D341Med (cell line): ENCODE measurements around the gene ZNF385B.
"Not testable (repeated sequence)": the region's sequence is repeated elsewhere in the genome, so short reads cannot be mapped to it uniquely, and the experiment has no call there.

ENCODE experiments used
- DNase-seq: peaks from one replicate; pipeline ENCODE4 v3.0.0; 2012; ENCODE audit warnings: low spot score

ZNF385B gene

DNA sequence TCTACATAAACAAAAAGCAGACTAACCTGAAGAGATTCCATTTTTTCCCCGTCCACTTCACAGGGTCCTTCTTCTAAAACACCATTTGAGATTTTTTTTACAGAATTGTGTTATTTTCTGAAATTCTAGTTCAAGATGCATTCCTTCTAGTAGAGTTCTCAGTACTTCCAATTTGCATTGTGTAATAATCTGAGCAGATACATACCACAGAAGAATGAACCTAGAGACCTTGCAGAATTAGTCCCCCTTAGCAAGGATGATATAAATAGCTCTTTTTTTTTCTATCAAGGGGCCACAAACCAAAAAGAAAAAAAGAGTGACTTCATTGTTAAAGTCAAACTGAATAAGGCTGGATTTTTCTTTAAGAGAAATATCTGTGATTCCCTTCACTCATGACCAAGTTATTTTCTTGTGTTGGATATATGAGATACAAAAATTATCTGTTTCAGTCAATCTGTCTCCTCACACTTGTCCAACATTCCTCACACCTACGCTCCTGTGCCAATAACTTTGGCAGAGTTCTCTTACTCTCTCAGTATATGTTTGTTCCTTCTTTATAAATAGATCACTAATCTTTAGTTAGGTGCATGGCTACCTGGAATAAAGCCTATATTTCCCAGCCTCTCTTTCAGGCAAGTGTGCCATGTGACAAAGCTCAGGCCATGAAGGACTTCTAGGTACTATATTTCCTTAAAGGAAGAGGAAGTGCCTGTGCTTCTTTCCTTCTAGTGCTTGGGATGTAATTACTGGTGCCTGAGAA is 183.5 kb downstream of the ZNF385B start:
- DNase-seq, result no peak

DNA sequence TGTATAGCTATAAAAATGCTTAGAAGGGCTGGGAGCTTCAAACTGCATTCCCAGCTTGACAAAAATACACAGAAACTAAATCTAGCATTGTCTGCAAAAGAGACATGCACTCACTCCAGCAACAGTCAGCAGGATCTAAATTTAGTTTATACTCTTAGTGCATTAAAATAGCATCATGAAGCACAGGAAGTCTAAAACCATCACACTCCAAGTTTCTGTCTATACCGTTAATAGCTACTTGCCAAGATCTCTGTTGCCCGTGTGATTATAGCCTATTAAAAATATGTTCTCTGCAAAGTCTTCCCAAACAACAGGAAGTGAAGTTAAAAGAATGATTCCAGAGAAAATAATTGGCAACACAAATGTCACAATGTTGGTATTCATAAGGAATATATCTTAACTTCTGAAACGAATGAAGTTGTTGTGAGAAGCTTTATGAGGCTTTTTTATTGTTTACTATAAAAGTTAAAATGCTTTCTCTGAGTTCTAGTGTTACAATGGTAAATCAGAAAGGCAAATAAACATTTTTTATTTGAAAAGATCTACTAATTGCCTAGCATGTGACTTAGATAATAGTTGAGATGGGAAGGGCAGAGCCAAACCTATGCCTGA is 184.2 kb downstream of the ZNF385B start:
- no peak for DNase-seq

DNA sequence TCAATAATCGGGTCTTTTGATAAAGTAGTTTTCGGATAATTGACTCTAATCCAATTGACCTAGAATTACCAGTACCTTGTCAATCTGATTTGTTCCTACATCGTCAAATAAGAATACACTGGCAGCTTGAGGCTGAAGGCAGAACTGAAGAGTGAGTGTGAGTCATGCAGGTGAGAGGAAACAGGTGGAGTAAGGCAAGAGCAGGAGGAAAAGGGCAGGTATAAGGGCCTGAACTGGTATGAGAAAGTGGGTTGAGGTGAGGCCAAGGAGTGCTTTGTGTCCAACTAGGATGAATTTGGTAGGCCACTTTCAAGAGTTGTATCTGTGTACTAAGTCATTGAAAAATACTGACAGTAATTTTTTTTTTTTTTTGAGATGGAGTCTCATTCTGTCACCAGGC is 186.0 kb downstream of the ZNF385B start:
- no peak for DNase-seq

DNA sequence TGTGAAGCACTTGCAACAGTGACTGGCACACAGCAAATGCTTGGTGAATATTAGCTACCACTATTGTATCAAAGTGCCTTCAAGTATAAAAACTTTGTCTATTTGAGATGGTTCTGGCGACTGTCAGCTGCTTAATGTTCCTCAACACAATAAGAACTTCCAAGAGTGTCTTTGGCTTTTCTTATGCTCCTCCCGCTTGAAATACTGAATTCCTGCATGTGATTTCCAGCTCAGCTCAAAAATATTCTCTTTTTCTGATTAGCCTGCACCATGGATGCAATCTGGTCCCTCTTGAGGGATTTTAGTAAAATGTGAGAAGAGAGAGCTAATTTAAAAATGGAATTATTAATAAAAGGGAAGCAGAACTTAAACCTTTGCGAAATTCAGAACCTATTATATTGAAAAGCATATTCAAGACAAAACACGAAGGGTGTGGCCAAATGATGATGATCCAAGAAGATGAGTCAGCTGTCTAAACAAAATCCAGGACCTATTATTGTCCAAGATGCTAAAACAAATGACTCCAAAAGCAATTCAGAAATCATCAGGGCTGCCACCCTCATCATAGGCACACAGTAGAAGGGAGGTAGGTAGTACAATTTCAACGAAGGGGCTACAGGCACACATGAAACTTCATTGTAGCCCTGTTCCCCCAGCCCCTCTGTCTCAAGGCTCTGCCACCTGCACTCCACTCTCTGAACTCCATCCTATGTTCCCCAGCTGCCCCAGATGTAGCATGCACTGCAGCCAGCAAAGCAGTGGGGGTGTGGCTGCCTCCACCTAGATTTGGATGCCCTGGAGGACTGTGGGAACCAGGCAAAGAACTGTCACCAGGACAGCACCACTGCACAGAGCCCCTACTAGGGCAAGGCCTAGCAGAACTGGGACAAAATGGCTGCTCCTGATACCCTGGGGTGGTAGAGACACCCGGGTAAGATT is 190.1 kb downstream of the ZNF385B start:
- DNase-seq, result no peak

DNA sequence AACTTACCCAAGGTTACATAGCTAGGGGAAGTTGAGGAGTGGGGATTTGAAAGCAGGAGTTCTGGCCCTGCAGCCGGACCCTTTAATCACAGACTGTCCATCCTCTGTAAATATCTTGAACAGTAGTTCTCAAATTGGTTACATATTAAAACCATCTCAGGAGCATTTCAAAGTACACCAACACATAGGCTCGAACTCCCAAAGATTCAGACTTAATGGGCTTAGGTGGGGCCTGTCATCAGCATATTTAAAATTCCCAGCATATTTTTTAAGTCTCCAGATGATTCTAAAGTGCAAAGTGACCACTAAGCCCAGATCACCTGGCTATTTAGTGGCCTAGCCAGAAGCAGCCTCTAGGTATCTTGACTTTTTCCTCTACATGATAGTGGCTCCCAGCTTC is 192.2 kb downstream of the ZNF385B start:
- DNase-seq, result no peak

DNA sequence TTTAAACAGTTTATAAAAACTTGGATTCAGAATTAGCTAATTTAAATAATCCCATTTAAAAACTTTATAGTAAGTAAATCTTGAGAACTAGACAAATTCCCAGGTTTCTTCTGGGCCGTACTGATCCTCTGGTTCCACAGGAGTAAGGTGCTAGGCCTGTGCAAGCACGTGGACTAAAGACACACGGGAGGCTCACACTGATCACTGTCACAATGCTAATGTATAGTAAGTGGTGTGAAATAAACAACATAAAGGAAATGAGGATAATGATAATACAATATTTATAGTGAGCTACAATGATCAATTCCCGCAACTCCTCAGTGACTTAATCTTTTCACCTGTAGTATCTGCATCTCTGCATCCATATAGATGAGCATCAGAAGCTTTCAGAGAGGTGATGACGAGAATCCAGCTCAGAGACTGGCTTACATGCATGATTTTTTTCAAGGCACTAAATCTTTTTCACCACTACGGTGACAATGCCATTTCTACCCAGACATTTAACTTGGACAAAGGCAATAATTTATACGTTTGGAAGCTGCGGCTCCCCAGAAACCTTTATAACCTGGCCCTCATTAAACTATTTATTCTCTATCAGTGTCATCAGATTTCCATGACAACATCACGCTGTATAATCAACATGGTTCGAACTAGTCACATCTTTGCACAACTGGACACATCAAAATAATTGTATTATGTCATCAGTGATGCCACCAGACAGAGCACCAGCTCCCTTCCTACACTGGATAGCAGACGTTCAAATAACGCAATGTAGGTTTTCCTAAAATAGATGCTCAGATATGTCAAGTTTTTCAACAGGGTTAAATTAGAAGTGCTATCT is 196.2 kb downstream of the ZNF385B start:
- no peak for DNase-seq

DNA sequence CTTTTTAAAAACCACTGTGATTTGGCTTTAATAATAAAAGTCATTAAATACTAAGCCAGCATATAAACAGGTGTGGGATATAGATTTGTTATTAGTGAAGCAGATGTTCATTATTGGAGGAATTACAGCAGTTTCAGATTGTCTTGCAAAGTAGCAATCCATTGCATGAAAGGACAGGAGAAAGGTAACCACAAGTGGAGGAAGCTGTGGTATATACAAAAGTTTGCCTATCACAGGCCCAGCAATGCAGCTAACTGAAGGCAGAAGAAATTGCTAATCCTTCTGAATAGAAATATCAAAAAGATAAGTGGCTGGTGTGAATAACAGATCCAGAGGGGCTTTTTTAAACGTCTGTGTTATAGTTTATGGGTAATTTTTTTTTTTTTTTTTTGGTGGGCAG is 199.4 kb downstream of the ZNF385B start:
- no peak for DNase-seq

DNA sequence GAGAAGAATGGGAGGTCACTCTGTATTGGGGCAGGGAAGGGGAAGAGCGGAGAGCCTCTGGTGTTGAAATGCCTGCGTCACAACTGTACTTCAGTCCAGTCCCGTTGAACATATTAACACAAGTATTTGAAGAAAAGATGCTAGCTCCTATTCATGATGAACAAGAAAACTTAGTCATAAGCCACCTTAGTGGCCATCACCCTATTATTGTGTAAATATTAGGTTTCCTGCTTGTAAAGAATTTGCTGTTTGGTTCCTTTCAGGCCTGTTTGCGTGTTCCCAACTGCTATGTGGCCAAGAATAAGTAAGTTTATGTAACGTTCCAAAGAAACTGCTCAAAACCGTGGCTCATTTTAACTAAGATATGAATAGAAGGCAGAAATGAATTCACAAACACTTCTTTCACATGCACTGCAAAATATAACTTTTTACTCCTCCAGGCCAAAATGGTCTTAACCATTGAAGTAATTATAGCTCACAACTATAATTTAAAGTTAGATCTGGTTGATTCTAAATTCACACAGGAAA is 204.3 kb downstream of the ZNF385B start:
- DNase-seq, result no peak

DNA sequence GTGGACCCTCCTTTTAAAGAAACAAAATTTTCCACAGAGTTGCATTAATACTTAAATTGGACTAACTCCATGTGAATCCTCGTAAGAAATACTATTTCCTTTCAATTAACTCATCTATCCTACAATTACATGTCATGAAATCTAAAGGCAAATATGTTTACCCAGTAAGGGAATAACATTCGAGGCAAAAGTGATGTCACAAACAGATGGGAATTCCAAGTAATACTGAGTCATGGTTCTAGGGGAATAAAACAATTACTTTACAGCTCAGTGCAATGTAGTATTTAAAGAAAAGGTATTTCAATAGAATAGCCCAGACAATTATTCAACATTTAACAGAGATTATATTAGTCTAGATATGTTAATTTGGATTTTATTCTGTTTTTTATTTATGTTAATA is 205.8 kb downstream of the ZNF385B start:
- no peak for DNase-seq

DNA sequence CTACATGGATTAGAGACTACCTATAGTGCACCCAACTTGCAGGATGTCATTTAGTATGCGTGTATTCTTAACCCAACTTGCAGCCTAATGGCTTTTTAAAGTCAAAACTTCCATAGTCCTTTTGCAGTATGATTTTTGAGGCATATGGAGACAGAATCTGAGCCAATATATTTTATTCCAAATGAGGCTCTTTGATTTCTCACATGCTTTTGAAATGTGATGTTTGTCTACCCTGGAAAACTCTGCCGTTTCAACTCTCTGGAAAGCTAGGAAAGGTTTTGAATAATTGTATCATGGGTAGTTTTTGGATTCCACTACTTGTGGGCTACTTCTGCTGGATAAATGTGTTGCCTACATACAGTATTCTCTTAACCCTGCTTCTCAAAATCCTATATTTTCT is 206.6 kb downstream of the ZNF385B start:
- no peak for DNase-seq

DNA sequence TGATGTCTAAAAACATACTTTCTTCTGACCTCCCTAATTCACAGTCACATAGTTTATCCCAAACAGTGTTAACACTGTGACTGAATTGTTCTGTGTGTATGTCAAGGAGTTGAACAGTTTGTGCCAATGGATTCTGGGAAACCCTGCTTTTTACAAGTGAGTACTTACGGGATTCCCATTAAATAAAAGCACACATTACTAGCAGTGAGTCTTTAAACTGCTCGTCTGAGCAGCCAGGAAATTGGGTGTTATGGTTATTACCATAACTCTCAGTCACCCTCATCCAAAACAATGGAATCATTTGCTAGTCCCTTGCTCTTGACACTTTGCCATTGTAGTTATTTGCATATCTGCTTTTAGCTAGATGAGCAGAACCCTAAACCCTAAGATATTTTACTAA is 209.1 kb downstream of the ZNF385B start:
- DNase-seq, result no peak

DNA sequence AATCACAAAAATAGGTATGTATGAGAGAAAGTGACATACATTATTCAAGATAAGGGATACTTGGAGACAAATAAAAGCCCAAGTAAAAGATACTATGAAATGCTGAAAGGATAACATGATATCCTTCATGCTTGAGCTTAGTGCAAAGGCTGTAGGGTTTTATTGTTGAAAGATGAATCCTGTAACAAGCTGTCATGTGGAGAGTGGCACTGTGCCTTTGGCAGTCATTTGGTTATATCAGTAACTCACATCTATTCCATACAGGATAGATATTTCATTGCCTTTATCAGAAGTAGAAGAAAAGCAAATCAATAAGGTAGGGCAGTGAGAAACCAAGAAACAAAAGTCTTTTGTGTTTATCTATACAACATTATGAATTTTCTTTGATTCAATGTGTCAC is 211.0 kb downstream of the ZNF385B start:
- DNase-seq, result no peak

DNA sequence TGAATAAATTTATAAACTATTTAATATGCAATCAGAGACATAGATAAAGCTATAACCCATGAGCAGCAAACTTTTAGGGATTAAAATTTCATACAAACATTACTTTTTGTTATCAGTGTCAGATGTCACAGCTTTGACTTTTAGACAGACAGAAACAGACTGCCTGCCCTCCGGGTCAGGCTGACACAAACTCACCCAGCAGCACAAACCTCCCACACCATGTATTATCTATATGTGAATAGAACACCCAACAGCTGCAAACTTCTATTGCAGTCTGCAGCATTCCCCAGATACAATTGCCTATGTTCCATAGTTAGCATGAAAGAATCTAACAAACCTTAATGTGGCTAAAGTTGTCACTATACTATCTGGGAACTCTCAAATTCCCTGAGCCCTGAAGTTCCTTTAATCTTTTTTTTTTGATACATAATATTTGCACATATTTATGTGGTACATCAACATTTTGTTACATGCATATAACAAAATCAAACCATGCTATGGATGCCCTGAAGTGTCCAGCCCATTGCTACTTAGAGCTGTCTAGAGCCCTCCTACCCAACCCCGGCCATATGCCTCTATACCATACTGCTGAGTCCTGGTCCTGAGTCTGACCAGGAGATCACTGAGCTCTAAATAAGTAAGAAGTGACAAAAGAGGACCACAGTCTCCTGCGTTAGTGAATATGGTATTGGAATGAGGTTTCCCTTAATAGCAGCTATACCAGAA is 214.4 kb downstream of the ZNF385B start:
- DNase-seq, result no peak

DNA sequence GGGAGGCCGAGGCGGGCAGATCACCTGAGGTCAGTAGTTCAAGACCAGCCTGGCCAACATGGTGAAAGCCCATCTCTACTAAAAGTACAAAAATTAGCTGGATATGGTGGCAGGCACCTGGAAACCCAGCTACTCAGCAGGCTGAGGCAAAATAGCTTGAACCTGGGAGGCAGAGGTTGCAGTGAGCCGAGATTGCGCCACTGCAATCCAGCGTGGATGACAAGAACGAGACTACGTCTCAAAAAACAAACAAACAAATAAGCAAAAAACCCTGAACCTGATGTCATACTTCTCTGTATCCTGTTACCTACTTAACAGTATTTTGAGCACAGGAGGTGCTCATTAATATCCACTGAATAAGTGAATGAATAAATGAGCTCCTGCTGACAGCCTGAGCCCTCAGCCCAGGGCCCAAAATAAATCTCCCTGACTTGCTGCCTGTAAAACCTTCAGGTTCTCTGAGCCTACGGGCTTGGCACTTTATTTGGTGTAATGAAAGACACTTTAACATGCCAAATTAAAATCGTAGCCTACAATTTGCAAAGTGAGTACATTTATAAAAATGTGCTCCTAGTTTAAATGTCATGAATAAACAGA is 215.1 kb downstream of the ZNF385B start:
- no peak for DNase-seq

DNA sequence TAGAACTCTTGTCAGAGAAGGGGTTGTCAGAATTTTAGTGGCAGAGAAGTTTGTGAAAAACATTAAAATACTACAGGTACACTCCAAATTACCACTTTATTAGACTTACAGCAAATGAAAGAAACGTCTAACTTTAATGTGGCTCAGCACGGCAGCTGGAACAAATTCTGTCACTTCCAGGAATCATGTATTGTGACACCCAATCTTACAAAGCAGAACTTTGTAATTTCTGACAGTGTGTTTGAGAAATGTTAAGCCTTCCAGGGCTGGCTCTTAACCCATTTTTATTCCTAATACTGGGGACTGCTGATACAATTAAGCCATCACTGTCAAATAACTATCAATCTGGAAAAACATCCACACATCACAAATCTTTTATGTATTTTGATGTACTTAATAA is 216.4 kb downstream of the ZNF385B start:
- no peak for DNase-seq

DNA sequence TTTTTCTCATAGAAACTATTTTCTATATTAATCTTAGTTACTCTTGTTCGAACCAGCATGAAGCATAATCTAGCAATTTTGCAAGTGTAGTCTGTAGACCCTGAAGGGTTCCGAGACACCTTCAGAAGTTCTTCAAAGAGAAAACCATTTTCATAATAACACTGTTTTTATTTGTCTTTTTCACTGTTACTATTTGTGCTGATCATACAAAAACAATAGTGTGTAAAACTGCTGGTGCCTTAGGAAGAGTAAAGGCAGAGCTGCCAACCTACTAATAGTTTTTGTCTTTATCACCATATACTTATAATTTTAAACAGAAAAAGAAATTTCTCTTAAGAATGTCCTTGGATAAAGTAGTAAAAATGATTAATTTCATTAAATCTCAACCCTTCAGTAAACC is 218.9 kb downstream of the ZNF385B start:
- no peak for DNase-seq

DNA sequence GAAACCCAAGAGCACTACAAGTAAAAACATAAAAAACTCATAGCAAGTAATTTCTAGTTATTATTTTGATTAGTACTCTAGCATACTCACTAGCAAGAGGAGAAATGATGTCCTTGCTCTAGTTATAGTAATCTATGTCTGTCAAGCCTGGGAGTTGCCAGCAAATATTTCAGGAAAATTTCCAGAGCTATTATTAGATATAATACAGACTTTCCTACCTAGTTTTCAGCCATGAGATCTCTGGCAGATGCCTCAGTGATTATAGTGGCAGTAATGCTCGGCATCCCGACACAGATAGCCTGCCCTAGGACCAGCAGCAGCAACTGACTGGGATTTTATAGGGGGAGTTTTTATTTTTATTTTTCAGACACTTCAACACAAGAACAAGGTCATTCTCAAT is 224.4 kb downstream of the ZNF385B start:
- no peak for DNase-seq

DNA sequence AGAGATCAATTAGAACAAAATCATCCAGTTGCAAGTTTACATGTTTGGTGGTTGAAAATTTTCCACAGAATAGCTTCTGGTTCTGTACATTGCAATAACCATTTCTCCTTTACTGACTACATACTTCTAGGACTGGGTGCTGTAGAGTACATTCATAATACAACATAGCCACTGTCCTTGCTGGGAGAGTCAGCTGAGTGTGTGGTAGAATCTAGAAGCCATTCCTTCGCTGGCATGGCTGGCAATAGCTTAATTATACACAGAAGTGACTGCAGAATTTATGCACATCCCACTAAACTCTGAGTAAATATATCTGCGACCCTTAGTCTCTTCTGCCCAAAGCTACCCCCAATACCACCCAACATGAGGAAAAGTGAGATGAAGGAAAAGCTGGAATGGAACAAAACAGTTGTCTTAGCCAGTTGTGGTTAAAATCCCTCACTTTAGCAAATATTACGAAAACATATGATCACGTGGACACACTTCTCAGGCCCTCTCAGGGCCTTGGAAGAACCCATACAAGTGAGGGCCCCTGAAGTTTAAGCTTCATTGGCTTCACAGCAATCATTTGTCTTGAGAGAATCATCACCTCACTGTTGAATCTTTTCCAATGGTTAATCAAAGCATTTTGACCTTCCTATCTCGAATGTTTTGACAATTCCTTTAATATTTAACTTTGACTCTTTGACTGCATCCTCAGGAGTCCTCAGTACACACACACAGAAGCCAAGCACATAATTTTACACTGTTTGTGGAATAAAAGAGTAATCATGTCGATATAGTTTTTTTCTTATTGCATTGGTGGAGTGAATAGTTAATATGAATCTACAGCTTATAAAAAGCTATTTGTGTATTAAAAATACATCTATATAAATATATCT is 225.1 kb downstream of the ZNF385B start:
- no peak for DNase-seq

DNA sequence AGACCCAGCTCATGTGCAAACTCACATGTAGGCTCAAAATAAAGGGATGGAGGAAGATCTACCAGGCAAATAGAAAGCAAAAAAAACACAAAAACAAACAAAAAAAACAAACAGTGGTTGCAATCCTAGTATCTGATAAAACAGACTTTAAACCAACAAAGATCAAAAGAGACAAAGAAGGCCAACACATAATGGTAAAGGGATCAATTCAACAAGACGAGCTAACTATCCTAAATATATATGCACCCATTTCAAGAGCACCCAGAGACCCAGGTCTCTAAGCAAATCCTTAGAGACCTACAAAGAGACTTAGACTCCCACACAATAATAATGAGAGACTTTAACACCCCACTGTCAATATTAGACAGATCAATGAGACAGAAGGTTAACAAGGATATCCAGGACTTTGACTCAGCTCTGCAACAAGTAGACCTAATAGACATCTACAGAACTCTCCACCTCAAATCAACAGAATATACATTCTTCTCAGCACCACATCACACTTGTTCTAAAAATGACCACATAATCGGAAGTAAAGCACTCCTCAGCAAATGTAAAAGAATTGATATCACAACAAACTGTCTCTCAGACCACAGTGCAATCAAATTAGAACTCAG is 229.5 kb downstream of the ZNF385B start:
- not testable (repeated sequence) for DNase-seq
